ENCODE measurements around the gene NUP214.

NUP214 gene

GRCh38 chr9:131117121-131117761, 8.1 kb upstream of the NUP214 start:
- Mint-ChIP-seq H3K9me3 (no peaks in the 10 kb centered on the region), H3K27me3 (peaks cover 35% of the 10 kb centered on the region), H3K36me3 (no peaks in the 10 kb centered on the region), H3K4me1 (no peaks in the 10 kb centered on the region), H3K4me3 (no peak overlapping the region), H3K27ac (no peak overlapping the region)
- DNase-seq = no peak
- CTCF ChIA-PET = no interaction called here

DNA sequence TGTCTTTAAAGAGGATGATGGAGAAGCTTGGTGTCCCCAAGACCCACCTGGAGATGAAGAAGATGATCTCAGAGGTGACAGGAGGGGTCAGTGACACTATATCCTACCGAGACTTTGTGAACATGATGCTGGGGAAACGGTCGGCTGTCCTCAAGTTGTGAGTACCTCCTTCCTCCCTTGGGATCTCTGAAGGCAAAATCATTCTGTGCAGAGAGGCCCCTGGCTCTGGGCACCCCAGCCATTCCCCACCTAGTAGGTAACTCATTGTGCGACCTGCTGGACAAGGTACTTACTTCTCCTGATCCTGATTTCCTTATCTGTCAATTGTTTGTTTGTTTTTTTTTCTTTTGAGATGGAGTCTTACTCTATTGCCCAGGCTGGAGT, 7.6 kb upstream of the NUP214 start:
- no peak for DNase-seq
- CTCF ChIA-PET = no interaction called here
- no peaks in the 10 kb centered on the region for H3K4me1 Mint-ChIP-seq
- H3K4me3 Mint-ChIP-seq = no peak overlapping the region
- H3K27me3 Mint-ChIP-seq = peaks cover 35% of the 10 kb centered on the region
- H3K9me3 Mint-ChIP-seq = no peaks in the 10 kb centered on the region
- no peak overlapping the region for H3K27ac Mint-ChIP-seq
- H3K36me3 Mint-ChIP-seq = no peaks in the 10 kb centered on the region

DNA sequence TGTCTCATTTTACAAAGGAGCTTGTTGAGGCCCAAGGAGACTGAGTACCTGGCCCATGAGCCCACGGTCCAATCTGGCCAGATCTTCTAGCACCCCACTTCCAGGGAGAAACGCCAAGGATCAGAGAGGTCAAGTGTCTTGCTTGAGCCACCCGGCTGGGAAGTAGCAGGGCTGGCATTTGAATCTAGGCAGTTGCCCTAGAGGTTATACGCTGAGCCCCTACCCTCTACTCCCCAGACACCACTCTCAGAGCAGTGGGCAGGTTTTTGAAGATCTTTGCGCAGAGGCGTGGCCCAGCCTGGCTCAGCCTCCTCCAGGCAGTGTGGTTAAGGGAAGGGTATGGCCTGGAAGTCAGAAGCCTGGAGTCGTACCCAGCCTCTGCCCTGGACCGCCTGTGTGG, 5.8 kb upstream of the NUP214 start:
- H3K27me3 Mint-ChIP-seq = peaks cover 30% of the 10 kb centered on the region
- peaks cover under 1% of the 10 kb centered on the region for H3K4me1 Mint-ChIP-seq
- H3K27ac Mint-ChIP-seq = no peak overlapping the region
- no peaks in the 10 kb centered on the region for H3K36me3 Mint-ChIP-seq
- no peak overlapping the region for H3K4me3 Mint-ChIP-seq
- no peak for DNase-seq
- H3K9me3 Mint-ChIP-seq = no peaks in the 10 kb centered on the region
- CTCF ChIA-PET = no interaction called here

DNA sequence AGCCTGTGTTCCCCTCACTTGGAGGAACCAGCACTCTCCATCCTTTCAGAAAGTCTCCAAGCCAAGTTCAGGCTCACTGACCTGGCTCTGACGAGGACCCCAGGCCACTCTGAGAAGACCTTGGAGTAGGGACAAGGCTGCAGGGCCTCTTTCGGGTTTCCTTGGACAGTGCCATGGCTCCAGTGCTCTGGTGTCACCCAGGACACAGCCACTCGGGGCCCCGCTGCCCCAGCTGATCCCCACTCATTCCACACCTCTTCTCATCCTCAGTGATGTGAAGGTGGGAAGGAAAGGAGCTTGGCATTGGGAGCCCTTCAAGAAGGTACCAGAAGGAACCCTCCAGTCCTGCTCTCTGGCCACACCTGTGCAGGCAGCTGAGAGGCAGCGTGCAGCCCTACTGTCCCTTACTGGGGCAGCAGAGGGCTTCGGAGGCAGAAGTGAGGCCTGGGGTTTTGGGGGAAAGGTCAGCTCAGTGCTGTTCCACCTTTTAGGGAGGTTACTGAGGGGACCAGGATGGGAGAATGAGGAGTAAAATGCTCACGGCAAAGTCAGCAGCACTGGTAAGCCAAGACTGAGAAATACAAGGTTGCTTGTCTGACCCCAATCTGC, 4.7 kb upstream of the NUP214 start:
- H3K4me1 Mint-ChIP-seq = peaks cover 6% of the 10 kb centered on the region
- no peaks in the 10 kb centered on the region for H3K9me3 Mint-ChIP-seq
- peaks cover 32% of the 10 kb centered on the region for H3K27me3 Mint-ChIP-seq
- no peak overlapping the region for H3K27ac Mint-ChIP-seq
- no peak overlapping the region for H3K4me3 Mint-ChIP-seq
- no peaks in the 10 kb centered on the region for H3K36me3 Mint-ChIP-seq
- DNase-seq = no peak
- CTCF ChIA-PET = no interaction called here

- Mint-ChIP-seq H3K4me3 (no peak overlapping the region), H3K4me1 (peaks cover 12% of the 10 kb centered on the region), H3K27me3 (peaks cover 32% of the 10 kb centered on the region), H3K9me3 (no peaks in the 10 kb centered on the region), H3K36me3 (peaks cover 5% of the 10 kb centered on the region), H3K27ac (no peak overlapping the region)
- DNase-seq = no peak
- CTCF ChIA-PET = no interaction called here
These were observed 4.0 kb upstream of the NUP214 start for GRCh38 chr9:131121346-131121745.

GRCh38 chr9:131122158-131122557, 3.2 kb upstream of the NUP214 start:
- H3K4me1 Mint-ChIP-seq = peaks cover 20% of the 10 kb centered on the region
- CTCF ChIA-PET = no interaction called here
- H3K9me3 Mint-ChIP-seq = no peaks in the 10 kb centered on the region
- H3K36me3 Mint-ChIP-seq = peaks cover 5% of the 10 kb centered on the region
- H3K27me3 Mint-ChIP-seq = peaks cover 26% of the 10 kb centered on the region
- H3K4me3 Mint-ChIP-seq = no peak overlapping the region
- no peak for DNase-seq
- H3K27ac Mint-ChIP-seq = no peak overlapping the region

DNA sequence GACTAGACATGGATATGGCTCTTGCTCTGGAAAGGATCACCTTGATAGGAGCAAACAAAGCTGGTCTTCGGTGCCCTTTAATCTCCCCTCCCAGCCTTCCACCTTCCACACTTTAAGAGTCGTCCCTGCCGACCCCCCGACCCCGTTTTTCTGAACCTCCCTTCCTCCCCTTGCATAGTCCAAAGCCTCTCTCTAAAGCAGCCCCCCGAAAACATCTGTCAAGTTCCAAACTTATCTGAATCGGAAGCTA, 423 bp upstream of the NUP214 start:
- DNase-seq = no peak
- peak overlapping the region; percentile 94 for H3K4me3 Mint-ChIP-seq
- H3K4me1 Mint-ChIP-seq = peaks cover 30% of the 10 kb centered on the region
- H3K9me3 Mint-ChIP-seq = no peaks in the 10 kb centered on the region
- H3K27me3 Mint-ChIP-seq = peaks cover 6% of the 10 kb centered on the region
- H3K36me3 Mint-ChIP-seq = peaks cover 24% of the 10 kb centered on the region
- H3K27ac Mint-ChIP-seq = peak overlapping the region; percentile 97
- CTCF ChIA-PET = interaction anchor here (1.5 to 1.8 kb wide), 2 partner anchors 53 to 211 kb away, joined by 3 to 7 read pairs; no protein-coding TSS in a partner anchor

DNA sequence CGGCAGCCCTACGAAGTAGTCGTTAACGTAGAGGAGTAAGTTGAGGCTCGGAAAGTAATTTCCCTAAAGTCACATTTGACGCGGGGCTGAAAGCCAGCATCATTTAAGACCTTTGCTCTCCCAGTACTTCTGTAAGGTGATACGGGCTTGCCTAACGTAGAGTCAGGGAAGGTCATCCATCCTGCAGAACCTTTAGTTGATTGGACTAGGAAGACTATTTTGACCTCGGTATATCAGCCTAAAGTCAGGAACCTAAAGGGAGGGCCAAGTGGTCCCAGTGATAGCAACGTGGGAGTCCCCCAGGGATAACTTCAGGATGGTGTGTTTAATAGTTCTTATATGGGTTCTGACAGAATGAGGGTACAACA, 657 bp downstream of the NUP214 start:
- Mint-ChIP-seq H3K27ac (peak overlapping the region; percentile 97), H3K36me3 (peaks cover 27% of the 10 kb centered on the region), H3K9me3 (no peaks in the 10 kb centered on the region), H3K27me3 (peaks cover 3% of the 10 kb centered on the region), H3K4me1 (peaks cover 30% of the 10 kb centered on the region), H3K4me3 (peak overlapping the region; percentile 94)
- CTCF ChIA-PET = interaction anchor here (1.5 to 1.8 kb wide), 2 partner anchors 52 to 210 kb away, joined by 3 to 7 read pairs; no protein-coding TSS in a partner anchor
- no peak for DNase-seq

- H3K9me3 Mint-ChIP-seq = no peaks in the 10 kb centered on the region
- no peak for DNase-seq
- H3K27ac Mint-ChIP-seq = no peak overlapping the region
- CTCF ChIA-PET = interaction anchor here (1.7 kb wide), 1 partner anchor 83 kb away, joined by 4 read pairs; no protein-coding TSS in a partner anchor
- no peak overlapping the region for H3K4me3 Mint-ChIP-seq
- peaks cover 3% of the 10 kb centered on the region for H3K27me3 Mint-ChIP-seq
- peaks cover 49% of the 10 kb centered on the region for H3K36me3 Mint-ChIP-seq
- H3K4me1 Mint-ChIP-seq = peaks cover 30% of the 10 kb centered on the region
These were observed 3.8 kb downstream of the NUP214 start for GRCh38 chr9:131129183-131129582.

- CTCF ChIA-PET = no interaction called here
- Mint-ChIP-seq H3K27ac (no peak overlapping the region), H3K4me1 (no peaks in the 10 kb centered on the region), H3K36me3 (peaks cover 60% of the 10 kb centered on the region), H3K9me3 (no peaks in the 10 kb centered on the region), H3K27me3 (no peaks in the 10 kb centered on the region), H3K4me3 (no peak overlapping the region)
- no peak for DNase-seq
These were observed 13.3 kb downstream of the NUP214 start for GRCh38 chr9:131138676-131139075.

GRCh38 chr9:131140112-131140511, 14.7 kb downstream of the NUP214 start:
- CTCF ChIA-PET = no interaction called here
- Mint-ChIP-seq H3K27me3 (no peaks in the 10 kb centered on the region), H3K27ac (no peak overlapping the region), H3K4me1 (no peaks in the 10 kb centered on the region), H3K36me3 (peaks cover 60% of the 10 kb centered on the region), H3K9me3 (no peaks in the 10 kb centered on the region), H3K4me3 (no peak overlapping the region)
- no peak for DNase-seq

DNA sequence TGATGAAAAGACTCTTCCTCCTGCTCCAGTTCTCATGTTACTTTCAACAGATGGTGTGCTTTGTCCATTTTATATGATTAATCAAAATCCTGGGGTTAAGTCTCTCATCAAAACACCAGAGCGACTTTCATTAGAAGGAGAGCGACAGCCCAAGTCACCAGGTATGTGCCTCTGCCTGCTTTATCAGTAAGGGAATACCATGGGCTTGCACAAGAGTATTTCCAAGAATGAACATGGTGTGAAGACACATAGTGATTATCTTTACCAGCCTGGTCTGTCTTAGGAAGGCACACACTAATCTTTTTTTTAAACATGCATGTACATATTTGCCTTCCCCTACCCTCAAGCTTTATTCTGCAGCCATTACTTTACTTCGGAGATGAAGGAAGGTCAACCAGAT, 15.2 kb downstream of the NUP214 start:
- no peak for DNase-seq
- Mint-ChIP-seq H3K36me3 (peaks cover 63% of the 10 kb centered on the region), H3K27me3 (no peaks in the 10 kb centered on the region), H3K9me3 (no peaks in the 10 kb centered on the region), H3K27ac (no peak overlapping the region), H3K4me1 (no peaks in the 10 kb centered on the region), H3K4me3 (no peak overlapping the region)
- CTCF ChIA-PET = no interaction called here

GRCh38 chr9:131142160-131142559, 16.8 kb downstream of the NUP214 start:
- DNase-seq = no peak
- CTCF ChIA-PET = no interaction called here
- H3K27ac Mint-ChIP-seq = no peak overlapping the region
- no peaks in the 10 kb centered on the region for H3K9me3 Mint-ChIP-seq
- H3K36me3 Mint-ChIP-seq = peaks cover 57% of the 10 kb centered on the region
- H3K27me3 Mint-ChIP-seq = no peaks in the 10 kb centered on the region
- H3K4me1 Mint-ChIP-seq = no peaks in the 10 kb centered on the region
- no peak overlapping the region for H3K4me3 Mint-ChIP-seq

- CTCF ChIA-PET = no interaction called here
- Mint-ChIP-seq H3K9me3 (no peaks in the 10 kb centered on the region), H3K4me1 (peaks cover under 1% of the 10 kb centered on the region), H3K27me3 (no peaks in the 10 kb centered on the region), H3K4me3 (no peak overlapping the region), H3K36me3 (peaks cover 61% of the 10 kb centered on the region), H3K27ac (no peak overlapping the region)
- DNase-seq = no peak
These were observed 18.8 kb downstream of the NUP214 start for GRCh38 chr9:131144201-131144600.

- Mint-ChIP-seq H3K9me3 (no peaks in the 10 kb centered on the region), H3K27ac (no peak overlapping the region), H3K27me3 (no peaks in the 10 kb centered on the region), H3K4me3 (no peak overlapping the region), H3K36me3 (peaks cover 61% of the 10 kb centered on the region), H3K4me1 (peaks cover 6% of the 10 kb centered on the region)
- DNase-seq = no peak
- CTCF ChIA-PET = interaction anchor here (1.4 to 1.5 kb wide), 2 partner anchors 16 to 32 kb away, joined by 3 to 6 read pairs; no protein-coding TSS in a partner anchor
These were observed 19.9 kb downstream of the NUP214 start for GRCh38 chr9:131145245-131145644.
